Testis (tissue), 3 donors: Measurements from ENCODE around the gene SPATS2L. TPM values are rescaled to one million over a fixed set of nuclear protein-coding genes. Genes with fewer than 3 reads are reported as not detected.

Experiments used
- DNase-seq: peaks from one replicate; pipeline ENCODE4 v3.0.0-alpha.2; 2019
- H3K27ac ChIP-seq, 2 donors: fragments of 200-600 bp; sonication (generic); one replicate each; pipeline ENCODE4 v1.5.1; 2019
- H3K27me3 ChIP-seq: fragments of 200-600 bp; sonication (generic); one replicate; pipeline ENCODE4 v1.5.1; 2019
- H3K36me3 ChIP-seq: fragments of 200-600 bp; sonication (generic); one replicate; pipeline ENCODE4 v1.5.1; 2017; ENCODE audit warnings: low read depth; ENCODE audit errors: missing control alignments
- H3K4me1 ChIP-seq: fragments of 200-600 bp; sonication (generic); one replicate; pipeline ENCODE4 v1.5.1; 2019
- H3K4me3 ChIP-seq, 2 donors: fragments of 200-600 bp; sonication (generic); one replicate each; pipeline ENCODE4 v1.5.1; 2017 to 2019
- H3K9me3 ChIP-seq: fragments of 200-600 bp; sonication (generic); one replicate; pipeline ENCODE4 v1.5.1; 2017
- CTCF ChIP-seq, 3 experiments: fragments of 450-650 bp in 2 of 3; fragments of 200-600 bp in 1 of 3; sonication (generic) in 1 of 3; IDR thresholded peaks; one replicate each; pipeline ENCODE4 v1.5.1; 2016 to 2019; ENCODE audit warnings: antibody characterized with exemption in 3 of 3, mild to moderate bottlenecking in 2 of 3, moderate library complexity in 1 of 3
- POLR2A ChIP-seq: fragments of 450-650 bp; IDR thresholded peaks from one replicate; pipeline ENCODE4 v1.6.1; 2017; ENCODE audit warnings: antibody characterized with exemption, mild to moderate bottlenecking, moderate library complexity
- WGBS, 2 donors: methylation state at CpG; one replicate each; pipeline ENCODE4 v1.1.5; 2018; 5-methylcytosine and 5-hydroxymethylcytosine counted together
- intact Hi-C: fragments of 100-400 bp; cut with DNase I; formaldehyde crosslinking; loops from one replicate; pipeline ENCODE4 v1.15.1; 2023; ENCODE audit warnings: low total_unique reads
- polyA plus RNA-seq: library from polyadenylated mRNA; stranded (reverse); fragments of 350-450 nt; fragmentation: Illumina TruSeq; extraction: RNeasy Lipid Tissue Mini Kit (QIAGEN cat#74804); gene quantifications from one replicate; pipeline ENCODE4 v1.2.3, GENCODE V29; 2014; ENCODE audit warnings: low read depth, low replicate concordance; ENCODE audit not compliant: insufficient read depth
- total RNA-seq, 2 donors: library from RNA; depleted of rRNA; stranded (reverse); fragments of >200 nt; gene quantifications; one replicate each; pipeline ENCODE4 v1.2.3, GENCODE V29; 2016

Gene SPATS2L
- total and polyA plus RNA-seq, 3 donors from 2014 or later = 49.7 to 67.6 (median 52.9) TPM

GRCh38 chr2:200305797-200306195, 697 bp upstream of the SPATS2L start:
- Histone ChIP-seq H3K9me3 (no peaks in the 10 kb centered on the region), H3K4me3 (peak overlapping the region; percentile 79 to 89), H3K27me3 (no peaks in the 10 kb centered on the region), H3K36me3 (no peaks in the 10 kb centered on the region), H3K27ac (peak overlapping the region; percentile 67 to 94), H3K4me1 (peaks cover 9% of the 10 kb centered on the region)
- 0 to 1% methylated on average over 14 of the region's 14 CpGs for WGBS, 2 donors
- intact Hi-C loops = loop anchor here (10.0 kb wide), 1 partner anchor 169 kb away; no protein-coding TSS in a partner anchor
- DNase-seq = peak; percentile 61
- TF ChIP-seq CTCF (IDR thresholded peaks at IDR 0.05) (no peak), POLR2A (no peak)

- Histone ChIP-seq H3K4me3 (peak overlapping the region; percentile 79 to 89), H3K36me3 (no peaks in the 10 kb centered on the region)
- intact Hi-C loops = loop anchor here (10.0 kb wide), 1 partner anchor 168 kb away; no protein-coding TSS in a partner anchor
Observed at GRCh38 chr2:200306931-200307723, 634 bp downstream of the SPATS2L start.

GRCh38 chr2:200307724-200308545, 1.4 kb downstream of the SPATS2L start:
- H3K4me1 ChIP-seq = peaks cover 9% of the 10 kb centered on the region
- intact Hi-C loops = loop anchor here (10.0 kb wide), 1 partner anchor 167 kb away; no protein-coding TSS in a partner anchor
- H3K36me3 ChIP-seq = no peaks in the 10 kb centered on the region
- H3K27ac ChIP-seq = peak overlapping the region; percentile 93 to 94
- no peak for DNase-seq
- peak overlapping the region; percentile 79 to 89 for H3K4me3 ChIP-seq
- no peaks in the 10 kb centered on the region for H3K9me3 ChIP-seq
- no peaks in the 10 kb centered on the region for H3K27me3 ChIP-seq
- TF ChIP-seq CTCF (IDR thresholded peaks at IDR 0.05) (no peak), POLR2A (no peak)
- WGBS, 2 donors = 3 to 4% methylated on average over 20 of the region's 20 CpGs

More at GRCh38 chr2:200306931-200307723, 634 bp downstream of the SPATS2L start:
- H3K4me1 ChIP-seq = peaks cover 9% of the 10 kb centered on the region
- peak; percentile 72 for DNase-seq
- no peak for TF ChIP-seq CTCF (IDR thresholded peaks at IDR 0.05)
- TF ChIP-seq POLR2A = no peak
- H3K27me3 ChIP-seq = no peaks in the 10 kb centered on the region
- H3K27ac ChIP-seq = peak overlapping the region; percentile 93 to 94
- no peaks in the 10 kb centered on the region for H3K9me3 ChIP-seq
- WGBS, 2 donors = 0 to 1% methylated on average over 22 to 61 of the region's 120 CpGs

- DNase-seq = no peak
- H3K4me3 ChIP-seq = peak overlapping the region in 1 of 2 donors; percentile 89
- intact Hi-C loops = loop anchor here (10.0 kb wide), 1 partner anchor 166 kb away; no protein-coding TSS in a partner anchor
- no peaks in the 10 kb centered on the region for H3K9me3 ChIP-seq
- TF ChIP-seq POLR2A = no peak
- no peak for TF ChIP-seq CTCF (IDR thresholded peaks at IDR 0.05)
- no peaks in the 10 kb centered on the region for H3K36me3 ChIP-seq
- H3K27me3 ChIP-seq = no peaks in the 10 kb centered on the region
- WGBS, 2 donors = 45% methylated on average over 5 of the region's 5 CpGs
- peaks cover 9% of the 10 kb centered on the region for H3K4me1 ChIP-seq
- peak overlapping the region; percentile 93 to 94 for H3K27ac ChIP-seq
Observed at GRCh38 chr2:200308546-200309295, 2.2 kb downstream of the SPATS2L start.
